ENCODE data around the gene CCDC18.

Gene CCDC18

DNA sequence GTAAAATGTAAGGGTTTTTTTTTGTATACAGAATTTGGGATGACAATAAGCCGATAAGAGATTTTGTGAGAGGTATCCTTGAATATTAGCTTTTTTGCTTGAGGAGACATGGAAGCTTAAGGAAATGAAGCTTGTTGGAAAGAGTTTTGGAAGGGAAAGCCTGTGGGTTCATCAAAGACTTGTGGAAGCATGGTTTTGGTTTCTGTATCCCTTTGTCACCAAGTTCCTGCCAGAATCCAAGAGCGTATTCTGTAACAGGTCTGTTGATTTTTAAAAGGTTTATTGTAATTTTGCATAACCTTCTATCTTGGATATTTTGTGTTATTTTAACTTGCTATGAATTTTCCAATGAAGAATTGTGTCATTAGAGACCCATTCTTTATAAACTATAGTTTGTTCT is 38.4 kb upstream of the CCDC18 start:
- no peaks in the 10 kb centered on the region for H3K4me1 ChIP-seq
- H3K36me3 ChIP-seq = no peaks in the 10 kb centered on the region; the same call in 1 of the 2 replicates
- H3K4me3 ChIP-seq (ENCODE audit: low read depth, low read length) = no peak overlapping the region
- no peaks in the 10 kb centered on the region for H3K9me3 ChIP-seq
- no peaks in the 10 kb centered on the region for H3K27me3 ChIP-seq
- TF ChIP-seq, protein P1, sequence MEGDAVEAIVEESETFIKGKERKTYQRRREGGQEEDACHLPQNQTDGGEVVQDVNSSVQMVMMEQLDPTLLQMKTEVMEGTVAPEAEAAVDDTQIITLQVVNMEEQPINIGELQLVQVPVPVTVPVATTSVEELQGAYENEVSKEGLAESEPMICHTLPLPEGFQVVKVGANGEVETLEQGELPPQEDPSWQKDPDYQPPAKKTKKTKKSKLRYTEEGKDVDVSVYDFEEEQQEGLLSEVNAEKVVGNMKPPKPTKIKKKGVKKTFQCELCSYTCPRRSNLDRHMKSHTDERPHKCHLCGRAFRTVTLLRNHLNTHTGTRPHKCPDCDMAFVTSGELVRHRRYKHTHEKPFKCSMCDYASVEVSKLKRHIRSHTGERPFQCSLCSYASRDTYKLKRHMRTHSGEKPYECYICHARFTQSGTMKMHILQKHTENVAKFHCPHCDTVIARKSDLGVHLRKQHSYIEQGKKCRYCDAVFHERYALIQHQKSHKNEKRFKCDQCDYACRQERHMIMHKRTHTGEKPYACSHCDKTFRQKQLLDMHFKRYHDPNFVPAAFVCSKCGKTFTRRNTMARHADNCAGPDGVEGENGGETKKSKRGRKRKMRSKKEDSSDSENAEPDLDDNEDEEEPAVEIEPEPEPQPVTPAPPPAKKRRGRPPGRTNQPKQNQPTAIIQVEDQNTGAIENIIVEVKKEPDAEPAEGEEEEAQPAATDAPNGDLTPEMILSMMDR (IDR thresholded peaks at IDR 0.05; ENCODE audit: low read depth, low read length) = no peak
- no peak for DNase-seq

DNA sequence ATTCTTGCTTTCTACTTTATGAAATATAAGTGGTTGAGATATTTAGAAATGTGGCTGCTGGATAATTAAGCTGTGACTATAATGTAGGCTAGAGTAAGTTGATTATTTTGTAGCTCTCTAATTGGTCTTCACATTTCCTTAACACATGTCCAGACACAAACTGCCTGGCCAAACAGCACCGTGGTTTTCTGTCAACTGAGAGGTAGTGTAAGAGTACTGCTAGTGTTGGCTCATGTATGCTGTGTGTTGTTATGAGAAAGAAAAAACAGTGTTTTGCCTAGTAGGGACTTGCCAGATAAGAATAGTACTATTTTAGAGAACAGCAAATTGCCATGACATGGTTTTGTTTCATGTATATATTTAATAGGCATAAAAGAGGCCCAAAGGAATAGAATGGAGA is 37.4 kb upstream of the CCDC18 start:
- Histone ChIP-seq H3K4me3 (ENCODE audit: low read depth, low read length) (no peak overlapping the region), H3K36me3 (no peaks in the 10 kb centered on the region), H3K27me3 (no peaks in the 10 kb centered on the region), H3K9me3 (no peaks in the 10 kb centered on the region), H3K4me1 (no peaks in the 10 kb centered on the region)
- no peak for DNase-seq
- TF ChIP-seq, protein P1 (IDR thresholded peaks at IDR 0.05; ENCODE audit: low read depth, low read length) = no peak

DNA sequence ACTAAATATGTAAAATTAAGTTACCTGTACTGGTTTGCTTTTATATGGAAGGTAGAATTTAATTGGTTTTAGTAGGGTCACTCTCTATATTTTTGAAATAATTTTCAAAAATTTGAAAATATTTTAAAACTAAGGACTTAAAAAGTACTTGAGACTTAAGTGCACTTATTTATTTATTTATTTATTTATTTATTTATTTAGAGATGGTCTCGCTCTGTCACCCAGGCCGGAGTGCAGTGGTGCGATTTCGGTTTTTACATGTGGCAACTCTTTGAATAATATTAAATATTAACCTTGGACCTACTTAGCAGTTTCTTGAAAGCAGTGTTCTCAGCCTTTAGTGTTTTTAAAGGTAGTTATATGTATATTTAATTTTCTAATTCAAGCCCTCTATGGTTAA is 36.8 kb upstream of the CCDC18 start:
- Histone ChIP-seq H3K4me3 (ENCODE audit: low read depth, low read length) (no peak overlapping the region), H3K36me3 (no peaks in the 10 kb centered on the region), H3K4me1 (no peaks in the 10 kb centered on the region), H3K27me3 (no peaks in the 10 kb centered on the region), H3K9me3 (no peaks in the 10 kb centered on the region)
- no peak for DNase-seq
- TF ChIP-seq, protein P1 (IDR thresholded peaks at IDR 0.05; ENCODE audit: low read depth, low read length) = no peak

DNA sequence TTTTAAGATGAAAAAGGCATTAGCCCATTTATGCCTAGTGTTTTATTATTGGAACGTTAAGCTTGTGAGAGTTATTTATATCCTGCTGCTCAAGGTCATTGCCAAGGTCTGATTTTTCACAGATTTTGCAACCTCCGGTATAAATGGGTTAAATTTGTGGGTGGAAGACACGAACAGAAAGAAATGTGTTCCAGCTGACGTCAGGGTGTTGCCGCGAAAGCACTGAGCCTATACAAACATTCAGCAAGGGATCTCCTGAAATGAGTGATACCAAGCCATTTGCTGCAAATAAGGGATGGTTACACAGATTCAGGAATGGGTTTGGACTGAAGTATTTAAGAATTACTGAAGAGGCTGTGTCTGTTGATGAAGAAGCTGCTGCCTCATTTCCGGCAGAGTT is 32.5 kb upstream of the CCDC18 start:
- Histone ChIP-seq H3K27me3 (no peaks in the 10 kb centered on the region), H3K36me3 (no peaks in the 10 kb centered on the region), H3K4me1 (no peaks in the 10 kb centered on the region), H3K9me3 (no peaks in the 10 kb centered on the region), H3K4me3 (ENCODE audit: low read depth, low read length) (no peak overlapping the region)
- TF ChIP-seq, protein P1 (IDR thresholded peaks at IDR 0.05; ENCODE audit: low read depth, low read length) = no peak
- no peak for DNase-seq

DNA sequence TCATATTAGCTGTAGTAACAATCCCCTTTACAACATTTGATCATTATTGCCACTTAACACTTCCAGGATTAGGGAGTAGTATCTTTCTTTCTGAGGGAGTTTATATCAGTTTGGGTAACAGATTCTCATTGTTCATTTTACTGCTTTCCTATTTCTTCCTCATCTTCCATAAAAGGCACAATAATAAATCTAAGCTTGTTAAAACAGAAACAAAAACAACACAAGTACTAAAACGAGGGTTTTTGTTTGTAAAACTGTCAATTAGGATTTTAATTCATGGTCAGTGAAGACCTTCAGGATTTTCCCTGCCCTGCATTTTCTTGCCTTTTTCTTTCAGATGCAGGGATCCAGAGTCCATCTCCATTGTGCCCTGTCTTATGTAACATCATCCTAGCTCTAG is 29.8 kb upstream of the CCDC18 start:
- no peak for DNase-seq
- Histone ChIP-seq H3K27me3 (no peaks in the 10 kb centered on the region), H3K9me3 (no peaks in the 10 kb centered on the region), H3K36me3 (no peaks in the 10 kb centered on the region), H3K4me1 (no peaks in the 10 kb centered on the region), H3K4me3 (ENCODE audit: low read depth, low read length) (no peak overlapping the region)
- TF ChIP-seq, protein P1 (IDR thresholded peaks at IDR 0.05; ENCODE audit: low read depth, low read length) = no peak

DNA sequence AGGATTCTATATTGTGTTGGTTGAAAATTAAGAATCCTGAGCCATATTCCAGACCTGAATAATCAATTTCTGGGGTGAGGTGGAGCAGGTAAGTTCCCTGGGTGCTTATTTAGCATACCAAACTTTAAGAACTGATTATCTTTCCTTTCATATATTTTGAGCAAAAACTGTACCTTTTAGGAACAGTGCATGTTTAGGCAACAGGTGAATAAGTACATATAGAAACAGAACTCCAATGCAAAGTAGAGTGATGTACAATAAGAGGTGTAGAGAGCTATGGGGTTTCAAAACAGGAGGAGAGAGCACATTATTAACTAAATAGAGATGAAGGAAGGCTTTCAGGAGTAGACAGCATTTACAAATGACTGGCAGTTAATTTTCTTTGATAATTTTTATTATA is 29.1 kb upstream of the CCDC18 start:
- no peaks in the 10 kb centered on the region for H3K36me3 ChIP-seq

More for the DNA sequence above, 29.1 kb upstream of the CCDC18 start:
- H3K27me3 ChIP-seq = no peaks in the 10 kb centered on the region
- no peak overlapping the region for H3K4me3 ChIP-seq (ENCODE audit: low read depth, low read length)
- TF ChIP-seq, protein P1 (IDR thresholded peaks at IDR 0.05; ENCODE audit: low read depth, low read length) = no peak
- no peak for DNase-seq
- H3K9me3 ChIP-seq = no peaks in the 10 kb centered on the region
- no peaks in the 10 kb centered on the region for H3K4me1 ChIP-seq

Measured in BE2C (cell line).